ENCODE data around the gene MAGI2. TPM values are rescaled to one million over a fixed set of nuclear protein-coding genes. Genes with fewer than 3 reads are reported as not detected.

MAGI2 gene
- polyA plus RNA-seq, 3 donors, result 0.03 to 0.11 TPM; not detected in 1

- Histone ChIP-seq H3K27ac (ENCODE audit: low read depth in 1 of 2, low read length in 2 of 2) (no peak overlapping the region), H3K9ac (ENCODE audit: insufficient read depth, low read length, poor library complexity, severe bottlenecking) (no peak overlapping the region), H3K4me1 (ENCODE audit: control insufficient read depth in 1 of 2, insufficient read depth in 2 of 2, low read length in 2 of 2) (no peaks in the 10 kb centered on the region), H3K79me2 (ENCODE audit: insufficient read depth, low read length) (no peaks in the 10 kb centered on the region), H3K9me3 (replicated peaks in 1 of 2; ENCODE audit: control insufficient read depth in 1 of 2, insufficient read depth in 1 of 2, low read length in 2 of 2) (no peaks in the 10 kb centered on the region), H3K36me3 (replicated peaks in 1 of 2; ENCODE audit: control insufficient read depth in 1 of 2, insufficient read depth in 2 of 2, low read length in 2 of 2) (no peaks in the 10 kb centered on the region), H3K4me2 (replicated peaks; ENCODE audit: extremely low read depth, low read length, poor library complexity, severe bottlenecking) (no peak overlapping the region), H4K20me1 (ENCODE audit: insufficient read depth, low read length) (no peaks in the 10 kb centered on the region), H2AFZ (ENCODE audit: insufficient read depth, low read depth, low read length, poor library complexity, severe bottlenecking) (no peak overlapping the region), H3K4me3 (replicated peaks in 1 of 3; ENCODE audit: low read depth in 2 of 3, low read length in 3 of 3) (no peak overlapping the region), H3K27me3 (ENCODE audit: control insufficient read depth in 2 of 2, insufficient read depth in 2 of 2, low read length in 2 of 2) (no peaks in the 10 kb centered on the region)
- no peak for DNase-seq
- no CpG with 5 or more reads among the region's 3 CpGs for WGBS (ENCODE audit: insufficient coverage)
- intact Hi-C loops (cut with micrococcal nuclease), result no loop called here
- Mint-ChIP-seq H3K36me3 (no peaks in the 10 kb centered on the region), H3K27me3 (ENCODE audit: low read depth in 3 of 3) (peaks cover 0 to 2% (median 0%) of the 10 kb centered on the region in 3 donors), H3K27ac (no peak overlapping the region), H3K4me1 (no peaks in the 10 kb centered on the region), H3K9me3 (peaks cover 0 to 5% (median 0%) of the 10 kb centered on the region in 7 donors), H3K4me3 (no peak overlapping the region)
- no peak for TF ChIP-seq CTCF (IDR thresholded peaks at IDR 0.05)
Measured at GRCh38 chr7:78433421-78433820, 1020.0 kb downstream of the MAGI2 start.

GRCh38 chr7:78429878-78430277 is 1023.6 kb downstream of the MAGI2 start:
- no peak for TF ChIP-seq CTCF (IDR thresholded peaks at IDR 0.05)
- Mint-ChIP-seq H3K4me3 (no peak overlapping the region), H3K27ac (no peak overlapping the region), H3K36me3 (no peaks in the 10 kb centered on the region), H3K9me3 (peaks cover 0 to 6% (median 1%) of the 10 kb centered on the region in 7 donors), H3K27me3 (ENCODE audit: low read depth in 3 of 3) (peaks cover 0 to 1% (median 0%) of the 10 kb centered on the region in 3 donors), H3K4me1 (no peaks in the 10 kb centered on the region)
- H3K4me1 ChIP-seq (ENCODE audit: control insufficient read depth in 1 of 2, insufficient read depth in 2 of 2, low read length in 2 of 2), result no peaks in the 10 kb centered on the region
- intact Hi-C loops (cut with micrococcal nuclease), result no loop called here
- WGBS (ENCODE audit: insufficient coverage), result no CpG with 5 or more reads among the region's 1 CpG
- H3K27me3 ChIP-seq (ENCODE audit: control insufficient read depth in 2 of 2, insufficient read depth in 2 of 2, low read length in 2 of 2), result no peaks in the 10 kb centered on the region
- H3K4me2 ChIP-seq (replicated peaks; ENCODE audit: extremely low read depth, low read length, poor library complexity, severe bottlenecking), result no peak overlapping the region
- no peak overlapping the region for H3K27ac ChIP-seq (ENCODE audit: low read depth in 1 of 2, low read length in 2 of 2)
- no peaks in the 10 kb centered on the region for H4K20me1 ChIP-seq (ENCODE audit: insufficient read depth, low read length)
- no peaks in the 10 kb centered on the region for H3K36me3 ChIP-seq (replicated peaks in 1 of 2; ENCODE audit: control insufficient read depth in 1 of 2, insufficient read depth in 2 of 2, low read length in 2 of 2)
- no peaks in the 10 kb centered on the region for H3K79me2 ChIP-seq (ENCODE audit: insufficient read depth, low read length)
- H3K9ac ChIP-seq (ENCODE audit: insufficient read depth, low read length, poor library complexity, severe bottlenecking), result no peak overlapping the region
- no peak for DNase-seq
- no peaks in the 10 kb centered on the region for H3K9me3 ChIP-seq (replicated peaks in 1 of 2; ENCODE audit: control insufficient read depth in 1 of 2, insufficient read depth in 1 of 2, low read length in 2 of 2)
- no peak overlapping the region for H2AFZ ChIP-seq (ENCODE audit: insufficient read depth, low read depth, low read length, poor library complexity, severe bottlenecking)
- no peak overlapping the region for H3K4me3 ChIP-seq (replicated peaks in 1 of 3; ENCODE audit: low read depth in 2 of 3, low read length in 3 of 3)

All from CD14-positive monocyte (primary cell).